Fibroblast of villous mesenchyme (primary cell): ENCODE measurements around the gene TMEM150A. TPM values are rescaled to one million over a fixed set of nuclear protein-coding genes. Genes with fewer than 3 reads are reported as not detected.
A peak's percentile ranks its signal among the peaks of the same experiment; 100 is the strongest.

Source experiments
- DNase-seq: peaks from one replicate; pipeline ENCODE4 v3.0.0-alpha.2; 2010; ENCODE audit warnings: low read depth
- H3K4me3 ChIP-seq: 2 replicates; pipeline ENCODE4 v1.5.1; 2011; ENCODE audit warnings: low read depth, mild to moderate bottlenecking, low read length
- CTCF ChIP-seq: IDR thresholded peaks from 2 replicates; pipeline ENCODE4 v1.5.1; 2012; ENCODE audit warnings: low read depth, mild to moderate bottlenecking, low read length; ENCODE audit not compliant: insufficient read depth
- total RNA-seq: library from RNA; depleted of rRNA; stranded (reverse); fragments of >200 nt; gene quantifications from 2 replicates; pipeline ENCODE4 v1.2.3, GENCODE V29; 2012

Gene TMEM150A
- total RNA-seq, 1 donor: 8.6 TPM

- H3K4me3 ChIP-seq: no peak overlapping the region
- no peak for DNase-seq
- TF ChIP-seq CTCF: no peak
Measured at GRCh38 chr2:85554980-85555612, 47.4 kb downstream of the TMEM150A start.

- TF ChIP-seq CTCF: no peak
- no peak for DNase-seq
- H3K4me3 ChIP-seq: no peak overlapping the region
Measured at GRCh38 chr2:85553184-85553583, 49.3 kb downstream of the TMEM150A start.

GRCh38 chr2:85551698-85552678 is 50.5 kb downstream of the TMEM150A start:
- peak; percentile 89 for TF ChIP-seq CTCF
- H3K4me3 ChIP-seq: no peak overlapping the region
- peak; percentile 83 for DNase-seq

GRCh38 chr2:85550486-85550885 is 52.0 kb downstream of the TMEM150A start:
- no peak for TF ChIP-seq CTCF
- DNase-seq: no peak
- H3K4me3 ChIP-seq: no peak overlapping the region

GRCh38 chr2:85549826-85550225 is 52.7 kb downstream of the TMEM150A start:
- TF ChIP-seq CTCF: no peak
- H3K4me3 ChIP-seq: no peak overlapping the region
- peak; percentile 98 for DNase-seq

GRCh38 chr2:85549095-85549494 is 53.4 kb downstream of the TMEM150A start:
- DNase-seq: peak; percentile 14
- no peak overlapping the region for H3K4me3 ChIP-seq
- TF ChIP-seq CTCF: no peak
